ENCODE results near the gene GRIK5.

The GRIK5 gene

GRCh38 chr19:42067315-42067888 is 2.6 kb downstream of the GRIK5 start:
- Histone ChIP-seq H3K79me2 (ENCODE audit: insufficient read depth, low read length) (no peaks in the 10 kb centered on the region), H4K20me1 (ENCODE audit: insufficient read depth, low read length, poor library complexity, severe bottlenecking) (no peaks in the 10 kb centered on the region), H2AFZ (ENCODE audit: low read length) (no peak overlapping the region), H3K4me2 (ENCODE audit: low read depth, low read length, poor library complexity, severe bottlenecking) (no peak overlapping the region), H3K36me3 (ENCODE audit: insufficient read depth, low read length) (no peaks in the 10 kb centered on the region), H3F3A (ENCODE audit: low read depth) (no peaks in the 10 kb centered on the region), H3K4me3 (ENCODE audit: low read length, poor library complexity, severe bottlenecking) (no peak overlapping the region), H3K9me3 (ENCODE audit: insufficient read depth, low read depth, low read length) (no peaks in the 10 kb centered on the region), H3K27me3 (ENCODE audit: insufficient read depth, low read length, poor library complexity, severe bottlenecking) (no peaks in the 10 kb centered on the region), H3K9me2 (replicated peaks; ENCODE audit: low read depth, low read length) (no peaks in the 10 kb centered on the region), H3K9ac (ENCODE audit: low read depth, low read length, poor library complexity, severe bottlenecking) (no peak overlapping the region), H3K4me1 (ENCODE audit: insufficient read depth, low read length, poor library complexity, severe bottlenecking) (no peaks in the 10 kb centered on the region)
- TF ChIP-seq CTCF (conservative IDR thresholded peaks at IDR 0.05; ENCODE audit: low read length) (no peak), EZH2phosphoT487 (IDR thresholded peaks at IDR 0.05; ENCODE audit: borderline replicate concordance) (no peak)

- no peaks in the 10 kb centered on the region for H3K36me3 ChIP-seq (ENCODE audit: insufficient read depth, low read length)
- H3K9me2 ChIP-seq (replicated peaks; ENCODE audit: low read depth, low read length), result no peaks in the 10 kb centered on the region
- no peaks in the 10 kb centered on the region for H3K4me1 ChIP-seq (ENCODE audit: insufficient read depth, low read length, poor library complexity, severe bottlenecking)
- H3K27me3 ChIP-seq (ENCODE audit: insufficient read depth, low read length, poor library complexity, severe bottlenecking), result no peaks in the 10 kb centered on the region
- no peak overlapping the region for H3K9ac ChIP-seq (ENCODE audit: low read depth, low read length, poor library complexity, severe bottlenecking)
- H3F3A ChIP-seq (ENCODE audit: low read depth), result no peaks in the 10 kb centered on the region
- H4K20me1 ChIP-seq (ENCODE audit: insufficient read depth, low read length, poor library complexity, severe bottlenecking), result no peaks in the 10 kb centered on the region
- H3K9me3 ChIP-seq (ENCODE audit: insufficient read depth, low read depth, low read length), result no peaks in the 10 kb centered on the region
- no peak overlapping the region for H3K4me3 ChIP-seq (ENCODE audit: low read length, poor library complexity, severe bottlenecking)
- no peak for TF ChIP-seq EZH2phosphoT487 (IDR thresholded peaks at IDR 0.05; ENCODE audit: borderline replicate concordance)
- TF ChIP-seq CTCF (conservative IDR thresholded peaks at IDR 0.05; ENCODE audit: low read length), result no peak
- no peak overlapping the region for H3K4me2 ChIP-seq (ENCODE audit: low read depth, low read length, poor library complexity, severe bottlenecking)
- H2AFZ ChIP-seq (ENCODE audit: low read length), result no peak overlapping the region
- no peaks in the 10 kb centered on the region for H3K79me2 ChIP-seq (ENCODE audit: insufficient read depth, low read length)
Measured at GRCh38 chr19:42066075-42066754, 3.8 kb downstream of the GRIK5 start.

- Histone ChIP-seq H3K4me2 (ENCODE audit: low read depth, low read length, poor library complexity, severe bottlenecking) (no peak overlapping the region), H4K20me1 (ENCODE audit: insufficient read depth, low read length, poor library complexity, severe bottlenecking) (no peaks in the 10 kb centered on the region)
Measured at GRCh38 chr19:42065511-42065910, 4.5 kb downstream of the GRIK5 start.

More at GRCh38 chr19:42065511-42065910, 4.5 kb downstream of the GRIK5 start:
- H3K27me3 ChIP-seq (ENCODE audit: insufficient read depth, low read length, poor library complexity, severe bottlenecking), result no peaks in the 10 kb centered on the region
- H3K9me2 ChIP-seq (replicated peaks; ENCODE audit: low read depth, low read length), result no peaks in the 10 kb centered on the region
- H3K4me3 ChIP-seq (ENCODE audit: low read length, poor library complexity, severe bottlenecking), result no peak overlapping the region
- TF ChIP-seq CTCF (conservative IDR thresholded peaks at IDR 0.05; ENCODE audit: low read length), result no peak
- TF ChIP-seq EZH2phosphoT487 (IDR thresholded peaks at IDR 0.05; ENCODE audit: borderline replicate concordance), result no peak
- H3F3A ChIP-seq (ENCODE audit: low read depth), result no peaks in the 10 kb centered on the region
- no peaks in the 10 kb centered on the region for H3K79me2 ChIP-seq (ENCODE audit: insufficient read depth, low read length)
- H2AFZ ChIP-seq (ENCODE audit: low read length), result no peak overlapping the region
- H3K9me3 ChIP-seq (ENCODE audit: insufficient read depth, low read depth, low read length), result no peaks in the 10 kb centered on the region
- no peaks in the 10 kb centered on the region for H3K36me3 ChIP-seq (ENCODE audit: insufficient read depth, low read length)
- no peak overlapping the region for H3K9ac ChIP-seq (ENCODE audit: low read depth, low read length, poor library complexity, severe bottlenecking)
- H3K4me1 ChIP-seq (ENCODE audit: insufficient read depth, low read length, poor library complexity, severe bottlenecking), result no peaks in the 10 kb centered on the region
